GM19324 (cell line): Measurements from ENCODE around the gene HSPB6.
A peak's percentile ranks its signal among the peaks of the same experiment; 100 is the strongest.

Experiments used
- ATAC-seq: cut with Tn5 transposase; IDR thresholded peaks from one replicate; pipeline ENCODE4 v1.9.1; 2021; ENCODE audit warnings: mild to moderate bottlenecking, moderate library complexity; ENCODE audit not compliant: unreplicated experiment, low FRiP score

HSPB6 gene

GRCh38 chr19:35746531-35746930 is 10.3 kb downstream of the HSPB6 start:
- no peak for ATAC-seq

DNA sequence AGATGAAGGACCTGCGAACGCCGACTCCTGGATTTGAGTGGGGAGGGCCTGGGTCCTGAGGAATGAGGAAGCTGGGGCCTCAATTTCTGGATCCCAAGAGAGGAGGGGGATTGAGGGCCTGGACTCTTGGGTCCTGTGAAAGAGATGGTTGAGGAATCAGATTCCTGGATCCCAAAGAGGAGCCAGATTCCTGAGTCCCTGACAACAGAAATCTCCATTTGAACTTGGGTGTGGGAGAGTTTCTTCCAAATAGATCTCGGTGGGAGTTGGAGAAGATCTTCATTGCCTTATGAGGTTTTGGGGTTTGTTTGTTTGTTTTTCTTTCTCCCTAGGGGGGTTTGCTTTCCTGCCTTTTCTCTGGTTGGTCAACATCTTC is 10.8 kb downstream of the HSPB6 start:
- ATAC-seq: no peak

GRCh38 chr19:35745328-35746086 is 11.3 kb downstream of the HSPB6 start, which contains the start of the genes PSENEN and U2AF1L4:
Gene PSENEN, plus strand, starts transcription at chr19:35745651. Its CDS starts 280 bp downstream, at chr19:35745931.
Gene U2AF1L4, minus strand, starts transcription at chr19:35745418. Its CDS starts 27 bp downstream, at chr19:35745391.
- peak; percentile 49 for ATAC-seq

GRCh38 chr19:35744430-35745327 is 12.2 kb downstream of the HSPB6 start:
- ATAC-seq: peak; percentile 36

GRCh38 chr19:35743640-35744429 is 13.0 kb downstream of the HSPB6 start:
- ATAC-seq: no peak

DNA sequence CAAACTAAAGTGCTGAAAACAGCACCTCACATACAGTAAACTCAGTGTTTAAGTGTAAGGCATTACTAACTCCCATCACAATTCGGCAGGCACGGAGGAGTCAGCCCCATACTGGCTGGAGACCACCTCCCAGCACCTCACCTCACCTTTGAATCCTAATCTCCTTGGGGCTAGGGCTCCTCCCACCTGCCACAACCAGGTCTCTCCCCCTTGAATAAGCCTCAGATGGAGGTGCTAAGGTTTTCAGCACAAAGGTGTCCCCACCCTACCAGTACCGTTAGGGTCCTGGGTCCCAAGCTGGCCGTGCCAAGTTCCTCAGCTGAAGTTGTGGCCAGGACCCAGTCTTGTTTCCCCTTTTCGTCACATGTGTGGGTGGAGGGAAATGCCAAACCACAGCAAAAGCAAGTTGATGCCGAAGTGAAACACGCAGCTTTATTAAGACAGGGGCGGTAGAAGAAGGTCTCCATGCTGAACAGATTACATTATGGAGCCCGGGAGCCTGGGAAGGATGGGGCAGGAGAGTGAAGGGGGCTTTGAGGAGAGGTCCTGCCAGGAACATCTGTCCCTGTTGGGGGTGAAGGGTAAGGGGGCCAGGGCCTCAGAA is 14.6 kb downstream of the HSPB6 start, which contains the start of gene IGFLR1:
TSS of gene IGFLR1 (minus strand) at position 332 of the 604 bp plus-strand sequence. CDS start 1,272 bp downstream, outside the sequence.
- ATAC-seq: no peak

DNA sequence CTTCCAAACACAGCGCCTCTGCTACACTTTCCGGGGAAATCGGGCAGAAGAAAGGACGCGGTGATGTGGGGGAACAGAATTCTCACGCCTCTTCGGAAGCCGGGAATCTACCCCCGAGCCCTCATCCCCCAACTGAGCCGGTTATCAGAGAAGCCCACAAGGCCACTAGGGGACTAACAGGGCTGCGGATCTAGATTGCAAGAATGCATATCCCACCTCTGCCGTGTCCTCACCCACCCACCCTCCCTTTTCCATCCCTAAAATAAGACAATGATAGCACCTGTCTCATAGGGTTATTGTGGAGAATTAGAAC is 15.7 kb downstream of the HSPB6 start:
- no peak for ATAC-seq

GRCh38 chr19:35740423-35741202 is 16.2 kb downstream of the HSPB6 start:
- ATAC-seq: peak; percentile 61

DNA sequence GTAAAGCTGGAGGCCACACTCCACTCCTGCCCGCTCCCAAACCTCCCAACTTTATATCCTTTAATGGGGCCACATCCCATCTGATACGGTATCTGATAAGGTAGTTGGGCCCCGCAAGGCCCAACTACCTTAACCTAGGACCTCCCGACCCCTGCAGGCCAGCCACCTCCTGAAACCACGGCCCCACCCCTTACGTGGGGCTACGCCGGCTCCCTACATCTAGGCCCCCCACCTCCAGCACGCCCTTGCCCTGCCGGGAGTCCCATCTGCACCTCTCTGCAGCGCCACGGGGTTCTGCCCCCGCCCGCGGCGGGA is 16.8 kb downstream of the HSPB6 start:
- ATAC-seq: no peak

GRCh38 chr19:35739275-35740107 is 17.3 kb downstream of the HSPB6 start:
- no peak for ATAC-seq

DNA sequence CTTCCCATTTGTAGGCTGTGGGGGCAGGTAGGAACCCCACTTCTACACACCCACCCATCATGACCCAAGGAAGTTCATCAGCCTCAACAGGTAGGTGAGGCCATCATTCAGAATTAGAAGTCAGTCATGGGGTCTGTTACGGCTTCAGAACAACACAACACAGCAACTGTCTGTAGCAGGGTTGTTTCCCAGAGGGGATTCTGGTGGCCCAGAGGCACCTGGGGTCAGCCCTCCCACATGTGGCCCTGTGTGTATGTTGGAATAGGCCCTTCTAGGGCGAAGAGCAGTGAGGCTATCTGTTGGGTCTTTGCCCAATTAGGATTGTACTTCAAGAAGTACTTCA is 18.0 kb downstream of the HSPB6 start:
- no peak for ATAC-seq

- ATAC-seq: no peak
Measured at GRCh38 chr19:35738021-35738886, 18.6 kb downstream of the HSPB6 start.

GRCh38 chr19:35736913-35737886 is 19.6 kb downstream of the HSPB6 start:
- ATAC-seq: no peak

GRCh38 chr19:35734889-35735288 is 21.9 kb downstream of the HSPB6 start:
- ATAC-seq: no peak

DNA sequence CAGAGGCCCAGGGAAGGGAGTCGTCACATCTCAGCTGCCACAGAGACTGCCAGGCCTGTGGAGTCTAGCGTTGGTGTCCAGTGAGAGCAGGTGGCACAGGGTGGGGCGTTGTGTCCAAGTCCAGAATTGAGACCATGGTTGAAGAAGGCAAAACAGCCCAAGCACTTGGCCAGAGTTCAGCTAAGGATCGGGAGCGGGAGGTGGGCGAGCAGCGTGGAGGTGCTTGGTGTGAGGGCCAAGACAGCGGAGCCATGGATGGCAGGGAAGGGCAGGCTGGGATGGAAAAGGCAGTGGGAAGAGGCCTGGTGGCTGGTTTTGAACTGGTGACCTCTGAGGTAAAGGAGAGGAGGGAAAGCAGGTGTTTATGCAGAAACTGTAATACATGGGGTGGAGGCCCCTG is 22.6 kb downstream of the HSPB6 start:
- no peak for ATAC-seq

DNA sequence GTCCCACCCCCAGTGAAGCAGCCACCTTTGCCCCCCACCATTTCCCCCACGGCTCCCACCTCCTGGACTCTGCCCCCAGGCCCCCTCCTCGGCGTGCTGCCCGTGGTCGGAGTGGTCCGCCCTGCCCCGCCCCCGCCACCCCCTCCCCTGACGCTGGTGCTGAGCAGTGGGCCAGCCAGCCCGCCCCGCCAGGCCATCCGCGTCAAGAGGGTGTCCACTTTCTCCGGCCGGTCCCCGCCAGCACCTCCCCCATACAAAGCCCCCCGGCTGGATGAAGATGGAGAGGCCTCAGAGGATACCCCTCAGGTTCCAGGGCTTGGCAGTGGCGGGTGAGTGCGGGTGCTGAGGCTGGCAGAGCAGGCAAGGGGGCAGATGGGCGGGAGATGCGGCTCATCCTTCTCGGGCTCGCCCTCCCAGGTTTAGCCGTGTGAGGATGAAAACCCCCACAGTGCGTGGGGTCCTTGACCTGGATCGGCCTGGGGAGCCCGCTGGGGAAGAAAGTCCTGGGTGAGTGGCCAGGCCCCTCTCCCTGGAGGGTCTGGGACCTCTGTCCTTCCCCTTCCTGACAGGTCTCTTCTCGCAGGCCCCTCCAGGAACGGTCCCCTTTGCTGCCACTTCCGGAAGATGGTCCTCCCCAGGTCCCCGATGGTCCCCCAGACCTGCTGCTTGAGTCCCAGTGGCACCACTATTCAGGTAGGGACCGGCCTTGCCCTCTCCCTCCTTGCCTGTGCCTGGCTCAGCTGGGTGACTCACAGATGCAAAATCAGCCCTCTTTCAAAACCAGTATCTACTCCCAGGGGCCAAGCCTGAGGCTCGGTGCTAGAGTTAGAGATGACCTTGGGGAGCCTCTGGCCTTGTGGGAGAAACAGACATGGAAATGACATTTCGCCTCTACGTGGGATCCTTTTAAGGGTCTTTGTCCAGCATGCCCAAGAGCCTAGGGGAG is 23.4 kb downstream of the HSPB6 start:
- ATAC-seq: no peak
